HG03558 (cell line): ENCODE data around the gene FBN2.
"Not testable (repeated sequence)": the region's sequence is repeated elsewhere in the genome, so short reads cannot be mapped to it uniquely, and the experiment has no call there.

Experiments used
- ATAC-seq: cut with Tn5 transposase; IDR thresholded peaks from one replicate; pipeline ENCODE4 v1.9.1; 2021; ENCODE audit warnings: moderate number of reproducible peaks; ENCODE audit not compliant: unreplicated experiment; ENCODE audit errors: extremely low read depth

FBN2 gene

GRCh38 chr5:128334010-128334716, 203.9 kb downstream of the FBN2 start:
- no peak for ATAC-seq

- no peak for ATAC-seq
Measured at GRCh38 chr5:128331261-128331660, 206.8 kb downstream of the FBN2 start.

GRCh38 chr5:128329386-128329939, 208.6 kb downstream of the FBN2 start:
- no peak for ATAC-seq

GRCh38 chr5:128328446-128328845, 209.6 kb downstream of the FBN2 start:
- ATAC-seq, result no peak

- ATAC-seq, result no peak
Measured at GRCh38 chr5:128328007-128328406, 210.0 kb downstream of the FBN2 start.

GRCh38 chr5:128321418-128321817, 216.6 kb downstream of the FBN2 start:
- not testable (repeated sequence) for ATAC-seq

GRCh38 chr5:128318691-128319090, 219.4 kb downstream of the FBN2 start:
- ATAC-seq, result no peak

GRCh38 chr5:128317481-128317880, 220.6 kb downstream of the FBN2 start:
- no peak for ATAC-seq

- ATAC-seq, result no peak
Measured at GRCh38 chr5:128315671-128316070, 222.4 kb downstream of the FBN2 start.

- ATAC-seq, result no peak
Measured at GRCh38 chr5:128305341-128305740, 232.7 kb downstream of the FBN2 start.

- ATAC-seq, result no peak
Measured at GRCh38 chr5:128304791-128305190, 233.3 kb downstream of the FBN2 start.

- ATAC-seq, result no peak
Measured at GRCh38 chr5:128304088-128304487, 234.0 kb downstream of the FBN2 start.

GRCh38 chr5:128303593-128303992, 234.5 kb downstream of the FBN2 start:
- ATAC-seq, result no peak

GRCh38 chr5:128300181-128300580, 237.9 kb downstream of the FBN2 start:
- no peak for ATAC-seq

- no peak for ATAC-seq
Measured at GRCh38 chr5:128290152-128290858, 247.7 kb downstream of the FBN2 start.

GRCh38 chr5:128287740-128288139, 250.3 kb downstream of the FBN2 start:
- ATAC-seq, result no peak

- no peak for ATAC-seq
Measured at GRCh38 chr5:128284236-128284635, 253.8 kb downstream of the FBN2 start.

GRCh38 chr5:128279345-128279744, 258.7 kb downstream of the FBN2 start:
- ATAC-seq, result no peak

GRCh38 chr5:128276537-128277216, 261.4 kb downstream of the FBN2 start:
- ATAC-seq, result no peak

GRCh38 chr5:128274441-128274840, 263.6 kb downstream of the FBN2 start:
- ATAC-seq, result no peak

GRCh38 chr5:128273736-128274135, 264.3 kb downstream of the FBN2 start:
- ATAC-seq, result no peak
